Measurements from ENCODE around the gene ZNF579. TPM values are rescaled to one million over a fixed set of nuclear protein-coding genes. Genes with fewer than 3 reads are reported as not detected.
A peak's percentile ranks its signal among the peaks of the same experiment; 100 is the strongest.

ZNF579 gene
- total and polyA plus RNA-seq, 2 of the 13 experiments (the other 11 are each of a cell fraction or from before 2014, with no cell fraction given): 2.1 to 2.9 TPM

GRCh38 chr19:55603581-55604292 is 23.1 kb upstream of the ZNF579 start (continued):
- no peak for TF ChIP-seq ETV6 (CRISPR knock-in tag; conservative IDR thresholded peaks at IDR 0.05)

DNA sequence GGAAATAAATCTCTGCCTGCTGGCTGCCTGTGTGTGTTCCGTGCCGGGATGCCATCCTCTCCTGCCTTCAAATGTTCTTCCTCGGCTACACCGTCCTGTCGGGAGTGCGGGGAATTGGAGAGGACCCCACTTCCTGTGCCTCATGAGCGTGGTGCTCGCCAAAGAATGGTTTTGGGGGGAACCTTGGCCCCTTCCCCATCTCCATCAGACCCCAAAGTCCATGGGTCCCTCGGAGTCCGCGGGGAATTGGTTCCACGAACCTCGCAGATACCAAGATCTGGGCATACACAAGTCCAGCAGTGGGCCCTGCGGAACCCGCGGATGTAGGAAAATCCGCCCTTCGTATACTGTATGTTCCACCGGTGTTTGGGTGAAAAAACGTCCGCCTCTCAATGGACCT is 22.5 kb upstream of the ZNF579 start:
- H2AFZ ChIP-seq (ENCODE audit: low read length): no peak overlapping the region
- peak; percentile 6 for TF ChIP-seq AGO2 (optimal IDR thresholded peaks at IDR 0.05; ENCODE audit: low read depth, low read length)
- no peak for TF ChIP-seq SIX4 (CRISPR knock-in tag; IDR thresholded peaks at IDR 0.05)
- no peak for TF ChIP-seq MYC (CRISPR knock-in tag; IDR thresholded peaks at IDR 0.05; ENCODE audit: borderline replicate concordance)
- no peak for TF ChIP-seq HNRNPL (IDR thresholded peaks at IDR 0.05; ENCODE audit: low read depth, low read length)
- no peak for TF ChIP-seq DRAP1 (CRISPR knock-in tag; IDR thresholded peaks at IDR 0.05)
- peaks cover 0 to 4% of the 10 kb centered on the region in 2 experiments; a peak in 2 of 5 replicates for H3K36me3 ChIP-seq (replicated peaks in 1 of 2; ENCODE audit: control insufficient read depth in 1 of 2, insufficient read depth in 2 of 2, low read length in 2 of 2)
- no peak for DNase-seq (ENCODE audit: low spot score)
- BruUV-seq (replicated peaks): no TSS peak
- no peak overlapping the region for H3K4me2 ChIP-seq (ENCODE audit: low read depth, low read length)
- no peak overlapping the region for H3K4me3 ChIP-seq (replicated peaks in 1 of 3; ENCODE audit: insufficient read depth in 1 of 3, low read depth in 2 of 3, low read length in 3 of 3)
- H3K4me1 ChIP-seq (ENCODE audit: insufficient read depth, low read length): peaks cover 59% of the 10 kb centered on the region
- no peak for ATAC-seq
- in situ Hi-C loops (cut with HindIII; ENCODE audit: extremely low pct_ligation_motif_present, low pct_unique_long_range_greater_than_20kb): no loop called here
- CTCF ChIA-PET (ENCODE audit: low intra/inter-chr PET ratio, low total read pairs): no interaction called here
- H3K9ac ChIP-seq (ENCODE audit: insufficient read depth, low read depth, low read length): no peak overlapping the region
- intact Hi-C loops (cut with micrococcal nuclease; ENCODE audit: unreplicated experiment): loop anchor here (10.0 kb wide), 1 partner anchor 48 kb away; no protein-coding TSS in a partner anchor
- 0 out of 2 replicates have a peak, but pooled peaks cover 6% of the 10 kb centered on the region for H4K20me1 ChIP-seq (ENCODE audit: insufficient read depth, low read length)
- peaks cover 16% of the 10 kb centered on the region for H3K79me2 ChIP-seq (ENCODE audit: insufficient read depth, low read length)
- no peak overlapping the region for H3K27ac ChIP-seq (ENCODE audit: extremely low read length, insufficient read depth, low read length)
- H3K27me3 ChIP-seq (ENCODE audit: control insufficient read depth in 1 of 2, insufficient read depth in 2 of 2, low read length in 2 of 2): no peaks in the 10 kb centered on the region; a peak in 1 of 5 replicates
- H3K9me3 ChIP-seq (ENCODE audit: low read length): no peaks in the 10 kb centered on the region
- 50% methylated on average over 2 of the region's 21 CpGs for WGBS (ENCODE audit: low lambda C conversion rate)
- POLR2A ChIA-PET: no interaction called here
- no peak for FAIRE-seq
